Liver (tissue), 3 donors: ENCODE results near the gene PCDHA7.

Experiments used
- RAD21 ChIP-seq, 2 donors: IDR thresholded peaks; 2 replicates each; pipeline ENCODE4 v1.6.1; 2016; ENCODE audit warnings: antibody characterized with exemption in 2 of 2, mild to moderate bottlenecking in 2 of 2
- SP1 ChIP-seq: IDR thresholded peaks from 2 replicates; pipeline ENCODE4 v1.6.1; 2018; ENCODE audit warnings: antibody characterized with exemption, mild to moderate bottlenecking
- TAF1 ChIP-seq: conservative IDR thresholded peaks from 2 replicates; pipeline ENCODE4 v1.6.1; 2016; ENCODE audit warnings: antibody characterized with exemption, mild to moderate bottlenecking
- TF ChIP-seq, protein P1 (sequence below): fragments of 150-350 bp; IDR thresholded peaks from 2 replicates; pipeline ENCODE4 v1.5.1; 2017; ENCODE audit warnings: improper control_type of control experiment, low read depth, low read length; ENCODE audit not compliant: missing input control
- TF ChIP-seq, protein P2 (sequence below): IDR thresholded peaks from 2 replicates; pipeline ENCODE4 v1.6.1; 2016; ENCODE audit warnings: antibody characterized with exemption
- TF ChIP-seq, protein P3 (sequence below): IDR thresholded peaks from 2 replicates; pipeline ENCODE4 v1.6.1; 2016; ENCODE audit warnings: antibody characterized with exemption, mild to moderate bottlenecking
- donor health status: healthy.
- donor health status: healthy.

DNA sequence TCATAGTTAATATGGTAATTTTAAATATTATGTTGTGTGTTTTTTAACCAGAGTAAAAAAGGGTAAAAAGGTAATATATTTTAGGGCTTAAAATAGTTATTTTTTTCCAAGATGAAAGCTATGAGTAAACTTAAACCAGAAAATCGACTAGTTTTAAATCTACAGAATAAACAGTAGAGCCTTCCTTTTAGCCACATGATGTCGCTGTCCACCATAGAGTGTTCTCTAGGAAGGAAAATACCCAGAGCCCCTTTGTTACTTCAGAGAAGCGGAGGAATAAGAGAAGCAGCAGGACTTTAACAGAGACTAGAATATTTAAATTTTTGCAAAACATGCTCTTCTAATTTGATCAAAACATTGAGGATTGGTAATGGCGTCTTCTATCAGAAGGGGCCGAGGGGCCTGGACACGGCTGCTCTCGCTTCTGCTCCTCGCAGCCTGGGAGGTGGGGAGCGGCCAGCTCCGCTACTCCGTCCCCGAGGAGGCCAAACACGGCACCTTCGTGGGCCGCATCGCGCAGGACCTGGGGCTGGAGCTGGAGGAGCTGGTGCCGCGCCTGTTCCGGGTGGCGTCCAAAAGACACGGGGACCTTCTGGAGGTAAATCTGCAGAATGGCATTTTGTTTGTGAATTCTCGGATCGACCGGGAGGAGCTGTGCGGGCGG is 39.3 kb upstream of the PCDHA7 start, which contains the start of gene PCDHA2:
- no peak for TF ChIP-seq TAF1
- TF ChIP-seq, protein P1, sequence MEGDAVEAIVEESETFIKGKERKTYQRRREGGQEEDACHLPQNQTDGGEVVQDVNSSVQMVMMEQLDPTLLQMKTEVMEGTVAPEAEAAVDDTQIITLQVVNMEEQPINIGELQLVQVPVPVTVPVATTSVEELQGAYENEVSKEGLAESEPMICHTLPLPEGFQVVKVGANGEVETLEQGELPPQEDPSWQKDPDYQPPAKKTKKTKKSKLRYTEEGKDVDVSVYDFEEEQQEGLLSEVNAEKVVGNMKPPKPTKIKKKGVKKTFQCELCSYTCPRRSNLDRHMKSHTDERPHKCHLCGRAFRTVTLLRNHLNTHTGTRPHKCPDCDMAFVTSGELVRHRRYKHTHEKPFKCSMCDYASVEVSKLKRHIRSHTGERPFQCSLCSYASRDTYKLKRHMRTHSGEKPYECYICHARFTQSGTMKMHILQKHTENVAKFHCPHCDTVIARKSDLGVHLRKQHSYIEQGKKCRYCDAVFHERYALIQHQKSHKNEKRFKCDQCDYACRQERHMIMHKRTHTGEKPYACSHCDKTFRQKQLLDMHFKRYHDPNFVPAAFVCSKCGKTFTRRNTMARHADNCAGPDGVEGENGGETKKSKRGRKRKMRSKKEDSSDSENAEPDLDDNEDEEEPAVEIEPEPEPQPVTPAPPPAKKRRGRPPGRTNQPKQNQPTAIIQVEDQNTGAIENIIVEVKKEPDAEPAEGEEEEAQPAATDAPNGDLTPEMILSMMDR: no peak
- no peak for TF ChIP-seq RAD21 (IDR thresholded peaks at IDR 0.05)
- TF ChIP-seq, protein P2, sequence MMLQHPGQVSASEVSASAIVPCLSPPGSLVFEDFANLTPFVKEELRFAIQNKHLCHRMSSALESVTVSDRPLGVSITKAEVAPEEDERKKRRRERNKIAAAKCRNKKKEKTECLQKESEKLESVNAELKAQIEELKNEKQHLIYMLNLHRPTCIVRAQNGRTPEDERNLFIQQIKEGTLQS: no peak
- TF ChIP-seq, protein P3, sequence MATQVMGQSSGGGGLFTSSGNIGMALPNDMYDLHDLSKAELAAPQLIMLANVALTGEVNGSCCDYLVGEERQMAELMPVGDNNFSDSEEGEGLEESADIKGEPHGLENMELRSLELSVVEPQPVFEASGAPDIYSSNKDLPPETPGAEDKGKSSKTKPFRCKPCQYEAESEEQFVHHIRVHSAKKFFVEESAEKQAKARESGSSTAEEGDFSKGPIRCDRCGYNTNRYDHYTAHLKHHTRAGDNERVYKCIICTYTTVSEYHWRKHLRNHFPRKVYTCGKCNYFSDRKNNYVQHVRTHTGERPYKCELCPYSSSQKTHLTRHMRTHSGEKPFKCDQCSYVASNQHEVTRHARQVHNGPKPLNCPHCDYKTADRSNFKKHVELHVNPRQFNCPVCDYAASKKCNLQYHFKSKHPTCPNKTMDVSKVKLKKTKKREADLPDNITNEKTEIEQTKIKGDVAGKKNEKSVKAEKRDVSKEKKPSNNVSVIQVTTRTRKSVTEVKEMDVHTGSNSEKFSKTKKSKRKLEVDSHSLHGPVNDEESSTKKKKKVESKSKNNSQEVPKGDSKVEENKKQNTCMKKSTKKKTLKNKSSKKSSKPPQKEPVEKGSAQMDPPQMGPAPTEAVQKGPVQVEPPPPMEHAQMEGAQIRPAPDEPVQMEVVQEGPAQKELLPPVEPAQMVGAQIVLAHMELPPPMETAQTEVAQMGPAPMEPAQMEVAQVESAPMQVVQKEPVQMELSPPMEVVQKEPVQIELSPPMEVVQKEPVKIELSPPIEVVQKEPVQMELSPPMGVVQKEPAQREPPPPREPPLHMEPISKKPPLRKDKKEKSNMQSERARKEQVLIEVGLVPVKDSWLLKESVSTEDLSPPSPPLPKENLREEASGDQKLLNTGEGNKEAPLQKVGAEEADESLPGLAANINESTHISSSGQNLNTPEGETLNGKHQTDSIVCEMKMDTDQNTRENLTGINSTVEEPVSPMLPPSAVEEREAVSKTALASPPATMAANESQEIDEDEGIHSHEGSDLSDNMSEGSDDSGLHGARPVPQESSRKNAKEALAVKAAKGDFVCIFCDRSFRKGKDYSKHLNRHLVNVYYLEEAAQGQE: no peak
- TF ChIP-seq SP1: no peak
